Colonic mucosa (tissue), 4 donors: Measurements from ENCODE around the gene TMEM14C. TPM values are rescaled to one million over a fixed set of nuclear protein-coding genes. Genes with fewer than 3 reads are reported as not detected.

Experiments
- DNase-seq: peaks from one replicate; pipeline ENCODE4 v3.0.0-alpha.2; 2020
- H3K27ac ChIP-seq: fragments of 200-600 bp; one replicate; pipeline ENCODE4 v1.8.0; 2021
- H3K27me3 ChIP-seq: fragments of 200-600 bp; one replicate; pipeline ENCODE4 v1.8.0; 2021
- H3K36me3 ChIP-seq: fragments of 200-600 bp; one replicate; pipeline ENCODE4 v1.8.0; 2021
- H3K4me1 ChIP-seq: fragments of 200-600 bp; one replicate; pipeline ENCODE4 v1.8.0; 2021; ENCODE audit warnings: mild to moderate bottlenecking
- H3K4me3 ChIP-seq: fragments of 200-600 bp; one replicate; pipeline ENCODE4 v1.8.0; 2021
- H3K9ac ChIP-seq, 2 donors: one replicate each; pipeline ENCODE4 v1.7.0; 2013; ENCODE audit warnings: control low read depth in 2 of 2, low read depth in 2 of 2, low read length in 2 of 2
- H3K9me3 ChIP-seq: fragments of 200-600 bp; one replicate; pipeline ENCODE4 v1.8.0; 2021
- CTCF ChIP-seq: fragments of 200-600 bp; IDR thresholded peaks from one replicate; pipeline ENCODE4 v1.8.0; 2022; ENCODE audit warnings: antibody characterized with exemption, mild to moderate bottlenecking
- intact Hi-C: fragments of 100-400 bp; cut with DNase I; formaldehyde crosslinking; loops from one replicate; pipeline ENCODE4 v1.14.1; 2022
- total RNA-seq, 2 donors: library from RNA; stranded (reverse); fragmentation: NEBNext Ultra II Directional in 1 of 2; extraction: Animal tissue kit (Norgen Biotek cat#: 25700) in 1 of 2; gene quantifications; one replicate each; pipeline ENCODE4 v1.2.1, GENCODE V29; 2021
- donor health status: healthy.
- donor health status: DM: no; HTN: no; CAD: no.
- donor health status: DM: no; HTN: no; CAD: no.

Gene TMEM14C
- total RNA-seq, 2 donors from 2014 or later, result 63.4 to 86.8 TPM

GRCh38 chr6:10692965-10693538 lies 29.8 kb upstream of the TMEM14C start:
- DNase-seq, result no peak
- Histone ChIP-seq H3K4me3 (peak overlapping the region; percentile 56), H3K9me3 (no peaks in the 10 kb centered on the region), H3K36me3 (no peaks in the 10 kb centered on the region), H3K27me3 (no peaks in the 10 kb centered on the region), H3K4me1 (peaks cover 3% of the 10 kb centered on the region), H3K27ac (no peak overlapping the region), H3K9ac (peak overlapping the region in 1 of 2 donors; percentile 99)
- no peak for TF ChIP-seq CTCF
- intact Hi-C loops, result loop anchor here (5.0 to 10.0 kb wide), 2 partner anchors 52 to 181 kb away; partner anchors contain the start of gene TMEM14B

DNA sequence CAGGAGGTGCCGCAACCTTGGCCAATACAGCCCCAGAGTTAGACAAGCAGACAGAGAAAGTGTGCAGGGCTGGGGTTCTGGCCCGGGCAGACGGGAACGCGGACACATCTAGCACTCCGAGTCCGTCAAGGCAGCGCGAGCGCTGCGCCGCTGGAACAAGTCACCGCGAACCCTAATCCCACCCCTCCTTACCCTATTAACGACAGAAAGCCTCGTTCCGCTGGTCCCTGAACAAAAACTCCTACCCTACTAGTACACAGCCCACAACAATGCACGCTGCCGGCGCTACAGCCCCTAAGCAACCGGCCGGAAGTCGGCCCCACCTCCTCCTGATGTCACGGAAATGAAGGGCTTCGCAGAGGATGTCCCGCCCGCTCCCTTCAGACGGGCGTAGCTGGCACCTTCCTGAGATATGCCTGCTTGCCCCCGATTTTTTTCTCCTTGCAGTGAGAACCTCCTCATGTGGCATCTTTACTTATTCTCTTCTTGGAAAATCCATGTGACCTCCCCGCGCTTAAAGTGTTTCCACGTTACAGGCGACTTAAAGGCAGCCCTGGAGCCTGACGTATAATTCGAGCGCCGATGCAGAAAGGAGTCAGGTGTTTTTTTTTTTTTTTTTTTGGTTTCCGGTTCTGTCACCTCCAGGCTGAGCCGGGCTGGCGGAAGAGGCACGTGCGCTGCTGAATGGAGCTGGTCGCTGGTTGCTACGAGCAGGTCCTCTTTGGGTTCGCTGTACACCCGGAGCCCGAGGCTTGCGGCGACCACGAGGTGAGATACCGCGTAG lies 28.4 kb upstream of the TMEM14C start, which contains the start of the genes C6orf52 and PAK1IP1:
TSS of gene C6orf52 (minus strand) at position 315 of the 784 bp plus-strand sequence. CDS start 7,066 bp downstream, outside the sequence.
TSS of gene PAK1IP1 (plus strand) at position 671 of the 784 bp plus-strand sequence. CDS start at position 685, 14 bp downstream.
- peak within 1 kb of the TSS; percentile 90 to 99 for H3K9ac ChIP-seq
- peak; percentile 94 for DNase-seq
- H3K27ac ChIP-seq, result peak within 1 kb of the TSS; percentile 83
- no peaks in the 10 kb centered on the region for H3K36me3 ChIP-seq
- TF ChIP-seq CTCF, result no peak
- no peaks in the 10 kb centered on the region for H3K9me3 ChIP-seq
- H3K27me3 ChIP-seq, result no peaks in the 10 kb centered on the region
- H3K4me1 ChIP-seq, result peaks cover 3% of the 10 kb centered on the region
- peak within 1 kb of the TSS; percentile 56 for H3K4me3 ChIP-seq
- intact Hi-C loops, result loop anchor here (5.0 to 10.0 kb wide), 2 partner anchors 50 to 182 kb away; partner anchors contain the start of gene TMEM14B

- no peak for DNase-seq
Observed at GRCh38 chr6:10695086-10695657, 27.7 kb upstream of the TMEM14C start.

DNA sequence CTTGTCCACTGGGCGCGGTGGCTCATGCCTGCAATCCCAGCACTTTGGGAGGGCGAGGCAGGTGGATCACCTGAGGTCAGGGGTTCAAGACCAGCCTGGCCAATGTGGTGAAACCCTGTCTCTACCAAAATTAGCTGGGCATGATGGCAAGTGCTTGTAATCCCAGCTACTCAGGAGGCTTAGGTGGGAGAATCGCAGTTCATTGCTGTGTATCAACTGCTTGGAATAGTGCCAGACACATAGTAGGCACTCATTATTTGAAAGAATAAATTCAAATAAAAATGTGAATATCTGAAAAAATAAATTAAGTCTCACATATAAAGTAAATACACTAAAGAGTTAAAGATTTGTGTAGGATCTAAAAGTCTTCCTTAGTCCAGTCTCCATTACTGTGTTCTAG lies 26.2 kb upstream of the TMEM14C start:
- intact Hi-C loops, result loop anchor here (10.0 kb wide), 1 partner anchor 48 kb away; the partner anchor contains the start of gene TMEM14B
- Histone ChIP-seq H3K9me3 (no peaks in the 10 kb centered on the region), H3K36me3 (no peaks in the 10 kb centered on the region), H3K9ac (no peak overlapping the region), H3K4me3 (no peak overlapping the region), H3K27ac (no peak overlapping the region), H3K27me3 (no peaks in the 10 kb centered on the region), H3K4me1 (peaks cover 3% of the 10 kb centered on the region)
- TF ChIP-seq CTCF, result no peak
- no peak for DNase-seq

More at GRCh38 chr6:10695086-10695657, 27.7 kb upstream of the TMEM14C start:
- Histone ChIP-seq H3K36me3 (no peaks in the 10 kb centered on the region), H3K9ac (peak overlapping the region; percentile 41 to 99), H3K4me3 (peak overlapping the region; percentile 56), H3K4me1 (peaks cover 3% of the 10 kb centered on the region), H3K9me3 (no peaks in the 10 kb centered on the region), H3K27ac (peak overlapping the region; percentile 83), H3K27me3 (no peaks in the 10 kb centered on the region)
- no peak for TF ChIP-seq CTCF
- intact Hi-C loops, result loop anchor here (10.0 kb wide), 1 partner anchor 50 kb away; the partner anchor contains the start of gene TMEM14B

GRCh38 chr6:10713962-10714361 lies 8.9 kb upstream of the TMEM14C start:
- Histone ChIP-seq H3K27me3 (no peaks in the 10 kb centered on the region), H3K27ac (no peak overlapping the region), H3K9ac (no peak overlapping the region), H3K9me3 (no peaks in the 10 kb centered on the region), H3K4me3 (no peak overlapping the region), H3K4me1 (no peaks in the 10 kb centered on the region), H3K36me3 (no peaks in the 10 kb centered on the region)
- no peak for DNase-seq
- no peak for TF ChIP-seq CTCF
- intact Hi-C loops, result no loop called here
